HUES6 (cell line): Measurements from ENCODE around the gene FCRL2.
"Not testable (repeated sequence)": the region's sequence is repeated elsewhere in the genome, so short reads cannot be mapped to it uniquely, and the experiment has no call there.

Source experiments
- H3K27ac ChIP-seq: 2 replicates; pipeline ENCODE4 v1.7.0; 2013; ENCODE audit warnings: low read depth, mild to moderate bottlenecking, low read length, inconsistent platforms
- H3K27me3 ChIP-seq: 2 replicates; pipeline ENCODE4 v1.6.1; 2013; ENCODE audit warnings: low read length; ENCODE audit not compliant: control insufficient read depth, insufficient read depth
- H3K36me3 ChIP-seq: 2 replicates; pipeline ENCODE4 v1.6.1; 2013; ENCODE audit warnings: low read length; ENCODE audit not compliant: control insufficient read depth, insufficient read depth
- H3K4me1 ChIP-seq: 2 replicates; pipeline ENCODE4 v1.6.1; 2013; ENCODE audit warnings: low read length; ENCODE audit not compliant: control insufficient read depth, insufficient read depth
- H3K4me3 ChIP-seq: 2 replicates; pipeline ENCODE4 v1.5.1; 2013; ENCODE audit warnings: low read depth, low read length
- H3K9ac ChIP-seq: one replicate; pipeline ENCODE4 v1.6.1; 2013; ENCODE audit warnings: mild to moderate bottlenecking, low read length
- H3K9me3 ChIP-seq: 2 replicates; pipeline ENCODE4 v1.6.1; 2013; ENCODE audit warnings: low read depth, low read length; ENCODE audit not compliant: control insufficient read depth, insufficient read depth

Gene FCRL2

DNA sequence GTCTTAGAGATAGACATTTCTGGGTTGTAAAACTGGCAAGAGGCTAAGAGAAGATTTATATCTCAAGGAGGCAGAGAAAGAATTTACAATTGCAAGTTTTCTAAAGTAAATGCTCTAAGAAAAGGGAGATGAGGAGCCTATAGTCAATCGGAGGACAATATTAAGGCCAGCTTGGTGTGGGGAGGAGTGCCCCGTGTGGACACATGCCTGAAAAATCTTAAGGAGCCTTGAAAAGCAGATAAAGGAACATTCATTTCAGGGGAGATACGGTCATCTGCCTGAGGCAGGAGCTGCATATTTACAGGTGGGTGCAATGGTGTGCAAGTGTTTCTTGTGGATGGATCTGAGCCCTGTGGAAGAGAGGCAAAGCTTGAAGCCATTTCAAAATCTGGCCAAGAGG lies 25.6 kb downstream of the FCRL2 start:
- Histone ChIP-seq H3K27me3 (no peaks in the 10 kb centered on the region), H3K36me3 (no peaks in the 10 kb centered on the region), H3K4me1 (peaks cover 7% of the 10 kb centered on the region), H3K27ac (no peak overlapping the region), H3K4me3 (no peak overlapping the region), H3K9me3 (no peaks in the 10 kb centered on the region), H3K9ac (no peak overlapping the region)

DNA sequence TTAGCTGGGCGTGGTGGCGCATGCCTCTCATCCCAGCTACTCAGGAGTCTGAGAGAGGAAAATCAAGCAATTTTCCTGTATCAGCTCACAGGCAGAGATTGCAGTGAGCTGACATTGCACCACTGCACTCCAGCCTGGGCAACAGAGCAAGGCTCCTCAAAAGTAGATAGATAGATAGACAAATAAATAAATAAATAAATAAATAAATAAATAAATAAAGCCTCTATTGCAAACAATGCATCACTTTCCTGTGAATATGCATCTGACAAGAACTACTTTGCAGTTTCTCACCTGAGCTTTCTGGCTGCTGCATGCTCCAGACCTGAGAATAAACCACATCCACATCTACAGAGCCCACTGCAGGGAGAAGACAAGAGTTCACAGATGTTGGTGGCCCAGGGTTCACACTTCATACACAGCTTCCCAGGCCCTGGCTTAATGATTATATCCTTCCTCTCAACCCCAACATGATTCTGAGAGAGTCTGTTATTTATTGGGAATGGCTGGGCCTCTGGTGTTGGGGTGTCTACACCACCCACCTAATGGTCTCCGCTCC lies 28.6 kb downstream of the FCRL2 start:
- Histone ChIP-seq H3K9me3 (no peaks in the 10 kb centered on the region), H3K36me3 (no peaks in the 10 kb centered on the region), H3K27me3 (no peaks in the 10 kb centered on the region)

DNA sequence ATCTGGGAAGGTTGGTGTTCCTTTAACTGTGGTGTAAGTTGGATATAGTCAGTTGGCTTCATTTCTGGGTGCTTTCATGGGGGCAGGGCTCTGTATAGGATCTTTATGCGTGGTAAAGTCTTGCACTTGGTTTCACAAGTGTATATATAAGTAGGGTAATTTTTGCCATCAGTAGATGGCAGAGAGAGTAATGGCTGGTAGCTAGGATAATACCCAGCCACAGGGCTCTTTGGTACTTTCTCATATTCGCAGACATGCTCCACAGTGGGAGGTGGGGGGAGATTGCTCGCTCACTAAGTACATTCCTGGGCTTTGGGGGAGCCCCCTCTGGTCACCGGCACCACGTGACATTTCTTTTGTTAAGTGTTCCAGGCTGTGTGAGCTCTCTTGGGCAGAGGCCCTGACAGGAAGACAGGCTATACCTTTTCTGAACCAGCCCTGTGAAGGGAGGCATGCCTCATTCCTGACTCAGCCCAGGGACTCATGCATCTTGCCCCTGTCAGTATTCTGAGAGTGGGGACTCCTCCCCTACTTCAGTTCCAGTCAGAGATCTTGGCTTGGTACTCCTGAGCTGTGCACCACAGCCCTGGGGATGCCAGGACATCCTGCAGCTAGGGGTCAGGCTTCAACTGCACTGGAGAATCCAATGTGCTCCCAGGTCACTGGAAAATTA lies 37.6 kb downstream of the FCRL2 start:
- no peak overlapping the region for H3K4me3 ChIP-seq
- H3K4me1 ChIP-seq, result no peaks in the 10 kb centered on the region
- H3K9me3 ChIP-seq, result no peaks in the 10 kb centered on the region
- no peaks in the 10 kb centered on the region for H3K27me3 ChIP-seq
- no peak overlapping the region for H3K27ac ChIP-seq
- H3K9ac ChIP-seq, result no peak overlapping the region
- no peaks in the 10 kb centered on the region for H3K36me3 ChIP-seq

More for the DNA sequence above, 28.6 kb downstream of the FCRL2 start:
- H3K4me1 ChIP-seq, result peaks cover 1% of the 10 kb centered on the region
- no peak overlapping the region for H3K4me3 ChIP-seq
- H3K9ac ChIP-seq, result no peak overlapping the region
- H3K27ac ChIP-seq, result no peak overlapping the region

DNA sequence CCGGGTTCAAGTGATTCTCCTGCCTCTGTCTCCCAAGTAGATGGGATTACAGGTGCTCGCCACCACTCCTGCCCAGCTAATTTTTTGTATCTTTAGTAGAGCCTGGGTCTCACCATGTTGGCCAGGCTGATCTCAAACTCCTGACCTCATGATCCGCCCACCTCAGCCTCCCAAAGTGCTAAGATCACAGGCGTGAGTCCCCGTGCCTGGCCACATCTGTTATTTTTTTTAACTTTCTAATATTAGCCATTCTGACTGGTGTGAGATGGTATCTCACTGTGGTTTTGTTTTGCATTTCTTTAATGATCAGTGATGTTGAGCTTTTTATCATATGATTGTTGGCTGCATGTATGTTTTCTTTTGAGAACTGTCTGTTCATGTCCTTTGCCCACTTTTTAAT lies 40.9 kb downstream of the FCRL2 start:
- not testable (repeated sequence) for H3K4me1 ChIP-seq, H3K27ac ChIP-seq, H3K9me3 ChIP-seq

DNA sequence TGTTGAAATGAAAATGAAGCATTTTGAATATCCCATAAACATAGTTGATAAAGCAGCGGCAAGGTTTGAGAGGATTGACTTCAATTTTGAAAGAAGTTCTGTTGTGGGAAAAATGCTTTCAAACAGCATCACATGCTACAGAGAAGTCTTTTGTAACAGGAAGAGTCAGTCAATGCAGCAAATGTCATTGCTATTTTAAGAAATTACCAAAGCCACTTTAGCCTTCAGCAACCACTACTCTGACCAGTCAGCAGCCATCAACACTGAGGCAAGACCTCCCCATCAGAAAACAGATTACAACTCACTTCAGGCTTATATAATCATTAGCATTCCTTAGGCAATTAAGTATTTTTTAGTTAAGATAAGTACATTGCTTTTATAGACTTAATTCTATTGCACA lies 42.6 kb downstream of the FCRL2 start:
- Histone ChIP-seq H3K36me3 (no peaks in the 10 kb centered on the region), H3K9me3 (no peaks in the 10 kb centered on the region), H3K9ac (no peak overlapping the region), H3K27me3 (no peaks in the 10 kb centered on the region), H3K27ac (no peak overlapping the region), H3K4me1 (no peaks in the 10 kb centered on the region), H3K4me3 (no peak overlapping the region)

More for the DNA sequence above, 40.9 kb downstream of the FCRL2 start:
- not testable (repeated sequence) for H3K9ac ChIP-seq, H3K27me3 ChIP-seq, H3K36me3 ChIP-seq, H3K4me3 ChIP-seq

DNA sequence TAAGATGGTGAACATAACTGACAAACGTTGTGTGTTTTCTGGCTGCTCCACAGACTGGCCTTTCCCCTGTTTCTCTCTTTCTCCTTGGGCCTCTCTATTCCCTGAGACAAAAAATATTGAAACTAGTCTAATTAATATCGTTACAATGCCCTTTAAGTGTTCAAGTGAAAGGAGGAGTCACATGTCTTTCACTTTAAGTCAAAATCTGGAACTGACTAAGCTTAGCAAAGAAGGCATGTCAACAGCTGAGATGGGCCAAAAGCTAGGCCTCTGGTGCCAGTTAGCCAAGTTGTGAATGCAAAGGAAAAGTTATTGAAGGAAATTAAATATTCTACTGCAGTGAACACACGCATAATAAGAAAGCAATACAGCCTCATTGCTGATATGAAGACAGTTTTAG lies 44.2 kb downstream of the FCRL2 start:
- Histone ChIP-seq H3K9ac (no peak overlapping the region), H3K4me1 (no peaks in the 10 kb centered on the region), H3K36me3 (no peaks in the 10 kb centered on the region), H3K9me3 (no peaks in the 10 kb centered on the region), H3K4me3 (no peak overlapping the region), H3K27me3 (no peaks in the 10 kb centered on the region), H3K27ac (no peak overlapping the region)

DNA sequence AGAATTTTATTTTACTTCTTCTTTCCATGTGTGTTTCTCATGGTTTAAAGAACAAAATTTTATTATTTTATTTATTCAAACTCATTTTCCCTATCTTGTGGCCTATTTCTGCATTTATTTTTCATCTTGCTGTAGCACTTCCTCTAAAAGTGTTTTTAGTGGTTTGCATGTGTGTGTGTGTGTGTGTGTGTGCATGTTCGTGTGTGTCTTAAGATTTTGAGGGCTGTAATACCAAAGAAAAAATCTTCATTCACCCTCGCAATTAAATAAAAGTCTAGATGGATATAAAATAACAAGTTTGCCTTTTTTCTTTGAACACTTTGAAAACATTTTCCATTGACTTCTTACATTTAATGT lies 51.7 kb downstream of the FCRL2 start:
- H3K27ac ChIP-seq, result no peak overlapping the region
- H3K36me3 ChIP-seq, result no peaks in the 10 kb centered on the region
- peaks cover 27% of the 10 kb centered on the region for H3K9me3 ChIP-seq
- H3K9ac ChIP-seq, result no peak overlapping the region
- no peaks in the 10 kb centered on the region for H3K27me3 ChIP-seq
- no peaks in the 10 kb centered on the region for H3K4me1 ChIP-seq
- no peak overlapping the region for H3K4me3 ChIP-seq

DNA sequence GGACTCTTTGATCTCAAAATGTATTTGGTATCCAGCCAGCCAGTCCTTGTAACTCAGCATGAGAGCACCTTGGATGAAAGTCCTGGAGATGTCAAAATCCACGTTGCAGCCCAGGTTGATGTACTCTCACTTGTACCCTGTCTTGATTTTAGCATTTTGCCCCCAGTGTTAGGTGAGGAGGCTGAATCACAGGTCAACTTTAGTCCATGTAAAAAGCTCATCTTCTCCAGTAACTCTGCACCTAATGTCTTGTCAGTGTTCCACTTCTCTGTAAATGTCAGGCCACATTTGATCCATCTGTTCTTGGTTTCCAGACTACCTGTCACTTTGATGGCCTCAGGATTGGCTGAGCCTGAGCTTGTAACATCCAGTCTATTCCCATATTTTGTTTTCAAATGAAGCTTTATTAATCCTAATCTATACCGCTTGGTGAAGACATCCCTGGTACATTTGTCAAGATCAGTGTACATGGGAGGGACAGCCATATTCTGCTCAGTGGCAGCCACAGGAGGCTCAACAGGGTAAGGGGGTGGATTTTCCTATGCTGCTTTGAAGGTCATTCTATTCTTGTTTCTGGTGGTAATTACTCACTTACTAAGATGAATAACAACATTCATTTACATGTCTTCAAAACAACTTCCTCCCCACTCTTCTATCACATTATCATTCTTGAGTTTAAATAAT lies 52.3 kb downstream of the FCRL2 start:
- H3K4me3 ChIP-seq, result no peak overlapping the region
- H3K9me3 ChIP-seq, result peaks cover 27% of the 10 kb centered on the region
- no peaks in the 10 kb centered on the region for H3K27me3 ChIP-seq
- H3K9ac ChIP-seq, result no peak overlapping the region
- no peaks in the 10 kb centered on the region for H3K4me1 ChIP-seq
- no peak overlapping the region for H3K27ac ChIP-seq
- H3K36me3 ChIP-seq, result no peaks in the 10 kb centered on the region

DNA sequence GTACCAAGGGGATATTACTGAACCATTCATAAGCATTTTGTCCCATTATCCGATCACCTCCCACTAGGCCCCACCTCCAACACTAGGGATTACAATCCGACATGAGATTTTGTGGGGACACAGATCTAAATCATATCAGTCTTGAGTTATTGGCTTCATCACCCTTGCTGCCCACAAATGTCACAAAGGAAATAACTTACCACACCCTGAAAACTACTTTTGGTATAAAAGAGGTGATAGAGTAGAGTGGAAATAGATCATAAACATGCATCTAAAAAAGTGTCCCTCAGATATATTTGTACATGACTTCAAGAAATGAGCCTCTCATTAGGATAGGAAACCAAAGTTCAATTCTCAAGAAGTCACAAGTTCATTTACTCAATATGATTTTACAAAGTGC lies 53.8 kb downstream of the FCRL2 start:
- H3K4me1 ChIP-seq, result no peaks in the 10 kb centered on the region
- no peak overlapping the region for H3K9ac ChIP-seq
- no peaks in the 10 kb centered on the region for H3K27me3 ChIP-seq
- no peaks in the 10 kb centered on the region for H3K36me3 ChIP-seq
- no peak overlapping the region for H3K4me3 ChIP-seq
- H3K9me3 ChIP-seq, result peaks cover 27% of the 10 kb centered on the region
- no peak overlapping the region for H3K27ac ChIP-seq

DNA sequence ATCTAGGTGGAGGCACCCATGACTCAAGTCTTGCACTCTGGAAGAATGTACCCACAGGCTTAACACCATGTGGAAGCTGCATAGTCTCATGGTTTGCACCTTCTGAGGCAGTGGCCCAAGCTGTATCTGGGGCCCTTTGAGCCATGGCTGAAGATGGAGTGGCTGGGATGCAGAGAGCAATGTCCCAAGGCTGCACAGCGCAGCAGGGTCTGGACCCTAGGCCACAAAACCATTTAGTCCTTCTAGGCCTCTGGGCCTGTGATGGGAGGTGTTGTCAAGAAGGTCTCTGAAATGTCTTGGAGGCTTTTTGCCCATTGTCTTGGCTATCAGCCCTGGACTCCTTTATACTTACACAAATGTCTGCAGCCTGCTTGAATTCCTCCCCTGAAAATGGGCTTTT lies 54.9 kb downstream of the FCRL2 start:
- Histone ChIP-seq H3K9ac (no peak overlapping the region), H3K4me3 (no peak overlapping the region), H3K4me1 (no peaks in the 10 kb centered on the region), H3K9me3 (peaks cover 27% of the 10 kb centered on the region), H3K36me3 (no peaks in the 10 kb centered on the region), H3K27ac (no peak overlapping the region), H3K27me3 (no peaks in the 10 kb centered on the region)

DNA sequence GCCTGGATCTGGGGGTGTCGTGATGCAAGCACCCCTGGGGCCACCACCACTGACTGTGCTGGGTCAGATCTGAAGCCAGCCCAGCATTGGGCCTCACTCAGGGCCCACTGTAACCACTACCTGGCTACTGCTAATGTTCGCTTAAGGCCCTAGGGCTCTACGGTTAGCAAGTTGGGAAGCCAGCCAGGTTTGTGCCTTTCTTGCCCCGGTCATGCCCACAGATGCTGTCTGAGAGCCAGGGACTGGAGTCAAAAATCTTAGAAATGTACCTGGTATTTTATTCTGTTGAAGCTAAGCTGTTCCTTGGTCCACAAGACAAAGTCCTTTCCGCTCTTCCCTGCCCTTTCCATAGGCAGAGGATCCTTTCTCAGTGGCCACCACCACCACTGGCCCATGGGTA lies 61.2 kb downstream of the FCRL2 start:
- Histone ChIP-seq H3K9ac (no peak overlapping the region), H3K9me3 (peaks cover 1% of the 10 kb centered on the region), H3K27me3 (no peaks in the 10 kb centered on the region), H3K4me3 (no peak overlapping the region), H3K4me1 (no peaks in the 10 kb centered on the region), H3K36me3 (no peaks in the 10 kb centered on the region), H3K27ac (no peak overlapping the region)
